ENCODE measurements around the gene ZIC2. TPM values are rescaled to one million over a fixed set of nuclear protein-coding genes. Genes with fewer than 3 reads are reported as not detected.

ZIC2 gene
- total and polyA plus RNA-seq, 2 of the 8 experiments (the other 6 are each of a cell fraction or from before 2014, with no cell fraction given) = 53.2 to 372 TPM

- H3K4ac ChIP-seq (replicated peaks; ENCODE audit: insufficient read length, low read depth, low read length) = peak within 1 kb of the TSS; percentile 59
- peaks cover 9 to 13% of the 10 kb centered on the region in 2 experiments for H4K20me1 ChIP-seq (replicated peaks in 1 of 2; ENCODE audit: control insufficient read depth in 1 of 2, insufficient read depth in 2 of 2, low read length in 2 of 2)
- H2BK12ac ChIP-seq (ENCODE audit: low read depth, low read length) = peak within 1 kb of the TSS; percentile 50; the same call in 1 of the 2 replicates
- H2BK15ac ChIP-seq (ENCODE audit: low read length) = no peak within 1 kb of the TSS
- H2BK20ac ChIP-seq (ENCODE audit: low read length) = no peak within 1 kb of the TSS; the same call in 1 of the 2 replicates
- peak within 1 kb of the TSS; percentile 72 for H4K8ac ChIP-seq (ENCODE audit: extremely low read depth, insufficient read depth, low read length)
- H2BK120ac ChIP-seq (replicated peaks; ENCODE audit: low read depth, low read length) = no peak within 1 kb of the TSS
- CTCF ChIA-PET (ENCODE audit: partially characterized antibody) = no interaction called here
- peaks cover 0 to 7% (median 0%) of the 10 kb centered on the region in 4 experiments; a peak in 2 of 7 replicates for H3K27me3 ChIP-seq (replicated peaks in 1 of 4; ENCODE audit: control insufficient read depth in 3 of 4, extremely low read depth in 1 of 4, insufficient read depth in 3 of 4, low read length in 3 of 4)
- no peaks in the 10 kb centered on the region for H3K9me3 ChIP-seq (ENCODE audit: insufficient read depth in 2 of 2, low read depth in 1 of 2, low read length in 1 of 2)
- POLR2A ChIA-PET (ENCODE audit: partially characterized antibody) = interaction anchor here (1.2 to 3.0 kb wide), 5 partner anchors 12 to 373 kb away, joined by 3 to 98 read pairs (median 19); partner anchors contain the start of gene ZIC2
- FAIRE-seq (peak; percentile 13), DNase-seq (ENCODE audit: low read depth in 1 of 2, low spot score in 2 of 2) (peak; percentile 84 to 93)
- H2BK5ac ChIP-seq (ENCODE audit: low read depth, low read length) = peak within 1 kb of the TSS; percentile 81
- 0 out of 2 replicates have a peak within 1 kb of the TSS, but pooled peaks have one; percentile 93 for H2AK5ac ChIP-seq (ENCODE audit: low read depth, low read length)
- H3K56ac ChIP-seq (replicated peaks; ENCODE audit: insufficient read length, low read depth, low read length) = peak within 1 kb of the TSS; percentile 83
- H3K4me1 ChIP-seq (replicated peaks in 1 of 4; ENCODE audit: control insufficient read depth in 3 of 4, insufficient read depth in 4 of 4, low read length in 3 of 4) = peaks cover 0 to 29% (median 20%) of the 10 kb centered on the region in 4 experiments; a peak in 6 of 7 replicates
- peak within 1 kb of the TSS; percentile 46; the same call in 1 of the 2 replicates for H3K27ac ChIP-seq (ENCODE audit: low read depth, low read length)
- H3K23me2 ChIP-seq (ENCODE audit: low read depth, low read length) = peaks cover 24% of the 10 kb centered on the region
- 2% methylated on average over 41 of the region's 41 CpGs; no CpG with 5 or more reads in 1 of the 2 experiments for WGBS, 2 experiments (ENCODE audit: extremely low coverage in 1 of 2, insufficient coverage in 1 of 2, insufficient read length in 1 of 2, insufficient replicate concordance in 2 of 2, low coverage in 1 of 2, low lambda C conversion rate in 2 of 2, missing lambda C conversion rate in 1 of 2)
- 0 out of 2 replicates have a peak, but pooled peaks cover 3% of the 10 kb centered on the region for H3K79me1 ChIP-seq (ENCODE audit: low read depth, low read length)
- H4K5ac ChIP-seq (ENCODE audit: insufficient read length, low read depth, low read length) = peak within 1 kb of the TSS; percentile 88
- peak within 1 kb of the TSS; percentile 56 to 96 (median 76) for H3K4me3 ChIP-seq (ENCODE audit: extremely low read depth in 1 of 4, insufficient read depth in 2 of 4, low read depth in 3 of 4, low read length in 4 of 4)
- peak within 1 kb of the TSS; percentile 81 to 82 for H3K4me2 ChIP-seq (ENCODE audit: insufficient read depth in 1 of 2, low read depth in 2 of 2, low read length in 2 of 2)
- peak within 1 kb of the TSS; percentile 91 for H4K91ac ChIP-seq (replicated peaks; ENCODE audit: insufficient read length, low read length)
- no peak within 1 kb of the TSS for H3K14ac ChIP-seq (ENCODE audit: insufficient read length)
- no peak within 1 kb of the TSS for H2AFZ ChIP-seq (ENCODE audit: low read length)
- H3K23ac ChIP-seq (ENCODE audit: insufficient read length) = no peak within 1 kb of the TSS
- H3K36me3 ChIP-seq (ENCODE audit: control insufficient read depth in 2 of 4, insufficient read depth in 4 of 4, low read length in 3 of 4) = peaks cover 2 to 29% (median 16%) of the 10 kb centered on the region in 4 experiments; a peak in 7 of 8 replicates
- peak within 1 kb of the TSS; percentile 98 for H3K18ac ChIP-seq (ENCODE audit: extremely low read depth, low read length)
- peak within 1 kb of the TSS; percentile 29 to 83 (median 58); a peak in 5 of 7 replicates for H3K9ac ChIP-seq (replicated peaks in 1 of 4; ENCODE audit: extremely low read depth in 1 of 4, low read depth in 3 of 4, low read length in 3 of 4)
- H3K79me2 ChIP-seq (ENCODE audit: control insufficient read depth in 1 of 2, insufficient read depth in 2 of 2, low read length in 2 of 2) = peaks cover 15 to 47% of the 10 kb centered on the region in 2 experiments
- TF ChIP-seq BRCA1 (IDR thresholded peaks at IDR 0.05; ENCODE audit: low read depth, low read length) (no peak), EGR1 (IDR thresholded peaks at IDR 0.05; ENCODE audit: borderline replicate concordance, low read depth, low read length) (0 out of 2 replicates have a peak, but pooled peaks have one; percentile 5), ASH2L (IDR thresholded peaks at IDR 0.05; ENCODE audit: low read length) (peak; percentile 83), CREB1 (IDR thresholded peaks at IDR 0.05) (peak; percentile 47), CHD2 (IDR thresholded peaks at IDR 0.05; ENCODE audit: low read length) (peak; percentile 27; the same call in 1 of the 2 replicates), BACH1 (IDR thresholded peaks at IDR 0.05; ENCODE audit: low read length) (no peak), PHF8 (conservative IDR thresholded peaks at IDR 0.05; ENCODE audit: low read depth, low read length) (peak; percentile 30; the same call in 1 of the 2 replicates), SAP30 (IDR thresholded peaks at IDR 0.05; ENCODE audit: insufficient read depth, insufficient replicate concordance, low read length) (peak; percentile 20), EP300 (IDR thresholded peaks at IDR 0.05; ENCODE audit: borderline replicate concordance in 1 of 2, low read depth in 2 of 2, low read length in 2 of 2) (no peak)
- TF ChIP-seq, protein P1, sequence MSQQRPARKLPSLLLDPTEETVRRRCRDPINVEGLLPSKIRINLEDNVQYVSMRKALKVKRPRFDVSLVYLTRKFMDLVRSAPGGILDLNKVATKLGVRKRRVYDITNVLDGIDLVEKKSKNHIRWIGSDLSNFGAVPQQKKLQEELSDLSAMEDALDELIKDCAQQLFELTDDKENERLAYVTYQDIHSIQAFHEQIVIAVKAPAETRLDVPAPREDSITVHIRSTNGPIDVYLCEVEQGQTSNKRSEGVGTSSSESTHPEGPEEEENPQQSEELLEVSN (IDR thresholded peaks at IDR 0.05) = peak; percentile 91
Measured at GRCh38 chr13:99971576-99972189, 9.9 kb upstream of the ZIC2 start, which contains the start of gene ZIC5. TSS of gene ZIC5 (minus strand) at chr13:99971767. CDS start at chr13:99971603, 164 bp downstream.
